Osteocyte (in vitro differentiated cells): ENCODE measurements around the gene MIER2. TPM values are rescaled to one million over a fixed set of nuclear protein-coding genes. Genes with fewer than 3 reads are reported as not detected.

Experiments used
- DNase-seq: peaks from one replicate; pipeline ENCODE4 v3.0.0; 2021; ENCODE audit warnings: mixed read lengths; ENCODE audit not compliant: unreplicated experiment; ENCODE audit errors: extremely low spot score
- H3K27ac Mint-ChIP-seq: one replicate; pipeline ENCODE4 v1.8.0; 2021; ENCODE audit warnings: mild to moderate bottlenecking, mixed read lengths; ENCODE audit not compliant: unreplicated experiment
- H3K27me3 Mint-ChIP-seq: one replicate; pipeline ENCODE4 v1.8.0; 2021; ENCODE audit warnings: mixed read lengths; ENCODE audit not compliant: unreplicated experiment
- H3K36me3 Mint-ChIP-seq: one replicate; pipeline ENCODE4 v1.8.0; 2021; ENCODE audit warnings: mixed read lengths; ENCODE audit not compliant: unreplicated experiment
- H3K4me1 Mint-ChIP-seq: one replicate; pipeline ENCODE4 v1.8.0; 2021; ENCODE audit warnings: mixed read lengths; ENCODE audit not compliant: unreplicated experiment
- H3K4me3 Mint-ChIP-seq: one replicate; pipeline ENCODE4 v1.8.0; 2021; ENCODE audit warnings: mild to moderate bottlenecking, moderate library complexity, mixed read lengths; ENCODE audit not compliant: unreplicated experiment
- H3K9me3 Mint-ChIP-seq: one replicate; pipeline ENCODE4 v1.8.0; 2021; ENCODE audit warnings: mixed read lengths; ENCODE audit not compliant: unreplicated experiment
- CTCF ChIP-seq: fragments of 200-600 bp; sonication (generic); IDR thresholded peaks from 2 replicates; pipeline ENCODE4 v1.5.0; 2021; ENCODE audit warnings: antibody characterized with exemption, mild to moderate bottlenecking, moderate library complexity
- total RNA-seq: library from RNA; stranded (reverse); gene quantifications from 2 replicates; pipeline ENCODE4 v1.2.1, GENCODE V29; 2021

MIER2 gene
- total RNA-seq, 1 donor from 2014 or later, result 31.6 TPM

DNA sequence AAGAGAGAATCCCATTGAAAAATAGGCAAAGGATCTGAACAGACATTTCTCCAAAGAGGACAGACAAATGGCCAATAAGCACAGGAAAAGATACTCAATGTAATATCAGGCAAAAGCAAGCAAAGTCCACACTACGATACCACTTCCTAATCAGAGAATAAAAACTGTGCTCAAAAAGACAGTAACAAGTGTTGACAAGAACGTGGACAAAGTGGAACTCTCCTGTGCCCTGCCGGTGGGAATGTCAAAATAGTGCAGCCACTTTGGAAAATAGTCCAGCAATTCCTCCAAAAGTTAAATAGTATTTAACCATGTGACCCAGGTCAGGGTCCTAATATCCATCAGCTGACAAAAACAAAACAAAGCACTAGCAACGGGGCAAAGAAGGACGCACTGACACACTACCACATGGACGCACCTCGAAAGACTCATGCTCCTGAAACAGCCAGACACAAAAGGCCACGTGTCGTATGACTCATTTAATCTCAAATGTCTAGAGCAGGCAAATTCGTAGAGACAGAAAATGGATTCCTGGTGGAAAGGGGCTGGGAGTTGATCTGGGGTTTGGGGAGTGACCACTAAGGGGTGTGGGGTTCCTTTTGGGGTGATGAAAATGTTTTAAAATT is 5.2 kb downstream of the MIER2 start:
- H3K9me3 Mint-ChIP-seq, result no peaks in the 10 kb centered on the region
- H3K4me1 Mint-ChIP-seq, result peaks cover 55% of the 10 kb centered on the region
- H3K4me3 Mint-ChIP-seq, result no peak overlapping the region
- H3K27ac Mint-ChIP-seq, result peak overlapping the region; percentile 43
- no peaks in the 10 kb centered on the region for H3K27me3 Mint-ChIP-seq
- DNase-seq, result no peak
- no peak for TF ChIP-seq CTCF
- peaks cover 18% of the 10 kb centered on the region for H3K36me3 Mint-ChIP-seq

- H3K27me3 Mint-ChIP-seq, result no peaks in the 10 kb centered on the region
- no peak for DNase-seq
- H3K4me1 Mint-ChIP-seq, result peaks cover 50% of the 10 kb centered on the region
- H3K36me3 Mint-ChIP-seq, result peaks cover 18% of the 10 kb centered on the region
- H3K27ac Mint-ChIP-seq, result no peak overlapping the region
- no peaks in the 10 kb centered on the region for H3K9me3 Mint-ChIP-seq
- no peak overlapping the region for H3K4me3 Mint-ChIP-seq
- TF ChIP-seq CTCF, result no peak
Measured at GRCh38 chr19:338421-338820, 6.2 kb downstream of the MIER2 start.

DNA sequence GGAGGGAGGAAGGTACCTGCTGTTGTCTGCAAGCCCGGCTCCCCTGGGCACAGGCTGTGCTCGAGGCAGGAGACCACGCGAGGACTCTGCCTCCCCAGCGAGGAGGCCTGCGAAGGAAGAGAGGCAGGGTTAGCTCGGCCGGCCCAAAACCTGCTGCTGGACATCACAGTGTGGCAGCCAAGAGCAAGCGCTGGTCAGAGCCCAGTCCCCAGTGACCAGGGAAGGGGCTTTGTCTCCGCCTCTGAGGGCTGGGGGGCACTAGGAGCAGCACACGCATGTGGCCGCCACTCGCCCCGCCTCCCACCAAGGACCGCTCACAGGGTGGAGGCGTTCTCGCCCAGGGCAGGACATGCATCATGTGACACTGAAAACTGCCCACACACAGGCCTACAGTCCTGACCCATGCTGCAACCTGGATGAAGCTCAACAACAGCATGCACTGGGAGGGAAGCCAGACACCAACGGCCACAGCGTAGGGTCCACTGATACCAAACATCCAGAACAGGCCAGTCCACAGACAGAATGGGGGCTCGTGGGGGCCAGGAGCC is 8.5 kb downstream of the MIER2 start:
- TF ChIP-seq CTCF, result no peak
- Mint-ChIP-seq H3K27ac (no peak overlapping the region), H3K4me1 (peaks cover 27% of the 10 kb centered on the region), H3K36me3 (peaks cover 20% of the 10 kb centered on the region), H3K9me3 (no peaks in the 10 kb centered on the region), H3K27me3 (no peaks in the 10 kb centered on the region), H3K4me3 (no peak overlapping the region)
- DNase-seq, result no peak

DNA sequence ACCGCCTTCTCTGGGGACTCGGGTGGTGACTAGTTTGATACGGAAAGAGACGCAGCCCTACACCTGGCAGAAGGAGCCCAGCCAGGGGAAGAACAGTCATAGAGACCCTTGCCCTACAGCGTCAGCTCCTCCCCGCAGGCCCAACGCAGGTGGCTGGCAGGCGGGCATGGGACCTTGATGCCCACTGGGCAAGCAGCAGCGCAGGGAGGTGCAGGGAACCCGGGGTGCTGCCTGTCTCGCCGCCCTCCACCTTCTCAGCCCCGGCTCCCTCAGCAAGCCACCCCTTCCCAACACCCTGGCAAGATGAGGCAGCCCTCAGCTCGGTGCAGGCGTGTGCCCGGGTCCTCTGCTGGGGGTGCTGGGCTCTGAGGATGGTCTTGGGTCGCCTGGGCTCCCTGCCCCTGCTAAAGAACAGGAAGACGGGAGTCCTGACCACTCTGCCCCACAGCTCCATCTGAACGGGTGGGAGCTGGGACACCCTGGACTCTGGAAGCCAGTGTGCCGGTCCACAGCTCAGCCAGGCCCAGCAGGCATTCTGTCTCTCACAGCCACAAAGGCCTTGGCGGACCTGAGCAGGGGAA is 9.0 kb downstream of the MIER2 start:
- H3K4me1 Mint-ChIP-seq, result peaks cover 21% of the 10 kb centered on the region
- H3K9me3 Mint-ChIP-seq, result no peaks in the 10 kb centered on the region
- peaks cover 25% of the 10 kb centered on the region for H3K36me3 Mint-ChIP-seq
- DNase-seq, result no peak
- H3K27ac Mint-ChIP-seq, result no peak overlapping the region
- no peak for TF ChIP-seq CTCF
- no peaks in the 10 kb centered on the region for H3K27me3 Mint-ChIP-seq
- no peak overlapping the region for H3K4me3 Mint-ChIP-seq

DNA sequence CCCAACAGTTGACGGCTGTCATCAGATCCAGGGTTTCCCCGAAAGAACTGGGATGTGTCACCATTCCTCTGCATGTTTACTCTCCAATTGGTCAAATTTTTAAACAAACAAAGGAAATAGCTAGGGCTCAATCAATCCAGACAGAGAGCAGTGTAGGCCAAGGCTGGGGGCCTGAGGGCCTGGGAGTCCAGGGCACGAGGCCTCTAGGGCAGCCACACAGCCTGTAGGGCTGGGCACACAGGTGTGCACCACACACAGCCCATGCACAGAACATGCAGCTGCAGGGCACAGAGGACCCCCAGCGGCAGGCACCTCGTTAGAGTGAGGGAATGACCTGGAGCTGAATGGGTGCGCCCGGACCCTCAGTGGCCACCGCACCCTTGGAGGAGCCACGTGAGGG is 9.5 kb downstream of the MIER2 start:
- Mint-ChIP-seq H3K27me3 (no peaks in the 10 kb centered on the region), H3K9me3 (no peaks in the 10 kb centered on the region), H3K36me3 (peaks cover 24% of the 10 kb centered on the region), H3K4me1 (peaks cover 17% of the 10 kb centered on the region), H3K4me3 (no peak overlapping the region), H3K27ac (no peak overlapping the region)
- TF ChIP-seq CTCF, result no peak
- no peak for DNase-seq
